Inferior parietal cortex (tissue), 1 donor: Measurements from ENCODE around the gene PIM3.

Experiments used
- DNase-seq: peaks from one replicate; pipeline ENCODE4 v3.0.0-alpha.2; 2016; ENCODE audit errors: extremely low spot score

Gene PIM3

GRCh38 chr22:49960159-49961004, at the start of gene PIM3:
TSS of gene PIM3 (plus strand) at chr22:49960772. CDS start at chr22:49960948, 176 bp downstream.
- DNase-seq: peak; percentile 98

GRCh38 chr22:49911881-49912625, 48.5 kb upstream of the PIM3 start:
- DNase-seq: no peak

- DNase-seq: no peak
Measured at GRCh38 chr22:49913026-49913425, 47.5 kb upstream of the PIM3 start.

GRCh38 chr22:49913446-49913845, 47.1 kb upstream of the PIM3 start:
- DNase-seq: no peak

GRCh38 chr22:49914256-49914655, 46.3 kb upstream of the PIM3 start:
- no peak for DNase-seq

GRCh38 chr22:49915610-49916009, 45.0 kb upstream of the PIM3 start:
- DNase-seq: no peak

- no peak for DNase-seq
Measured at GRCh38 chr22:49916831-49917230, 43.7 kb upstream of the PIM3 start.

- peak; percentile 90 for DNase-seq
Measured at GRCh38 chr22:49917974-49918910, 42.3 kb upstream of the PIM3 start, which contains the start of the genes ALG12 and CRELD2. TSS of gene ALG12 (minus strand) at chr22:49918438. CDS start at chr22:49913765, 4,673 bp downstream. TSS of gene CRELD2 (plus strand) at chr22:49918634. CDS start at chr22:49918770, 136 bp downstream.

GRCh38 chr22:49918911-49919881, 41.4 kb upstream of the PIM3 start:
- no peak for DNase-seq

GRCh38 chr22:49920859-49921258, 39.7 kb upstream of the PIM3 start:
- no peak for DNase-seq

- no peak for DNase-seq
Measured at GRCh38 chr22:49921508-49922278, 38.9 kb upstream of the PIM3 start.

- no peak for DNase-seq
Measured at GRCh38 chr22:49922484-49922883, 38.1 kb upstream of the PIM3 start.

GRCh38 chr22:49922926-49923325, 37.6 kb upstream of the PIM3 start:
- DNase-seq: no peak

GRCh38 chr22:49923445-49923844, 37.1 kb upstream of the PIM3 start:
- no peak for DNase-seq

- DNase-seq: no peak
Measured at GRCh38 chr22:49924113-49924833, 36.3 kb upstream of the PIM3 start.

GRCh38 chr22:49925525-49926128, 34.9 kb upstream of the PIM3 start:
- DNase-seq: no peak

- DNase-seq: no peak
Measured at GRCh38 chr22:49926916-49927315, 33.7 kb upstream of the PIM3 start.

GRCh38 chr22:49927483-49928184, 32.9 kb upstream of the PIM3 start:
- DNase-seq: no peak
